GM23338 (cell line): Measurements from ENCODE around the gene SORCS3.

Experiments
- CREB1 ChIP-seq: fragments of 250-450 bp; sonication (Bioruptor Pico); IDR thresholded peaks from 2 replicates; pipeline ENCODE4 v1.5.0; 2020; ENCODE audit warnings: low read depth, mild to moderate bottlenecking, moderate library complexity
- EZH2 ChIP-seq: fragments of 200-600 bp; sonication (generic); IDR thresholded peaks from one replicate; pipeline ENCODE4 v1.8.0; 2017; ENCODE audit warnings: antibody characterized with exemption, mild to moderate bottlenecking, low read depth; ENCODE audit not compliant: unreplicated experiment
- EZH2phosphoT487 ChIP-seq: fragments of 200-600 bp; sonication (generic); IDR thresholded peaks from one replicate; pipeline ENCODE4 v1.8.1; 2018; ENCODE audit warnings: antibody characterized with exemption; ENCODE audit not compliant: unreplicated experiment
- JUNB ChIP-seq: IDR thresholded peaks from one replicate; pipeline ENCODE4 v1.6.1; 2016; ENCODE audit warnings: antibody characterized with exemption; ENCODE audit not compliant: unreplicated experiment
- POLR2AphosphoS5 ChIP-seq: IDR thresholded peaks from 2 replicates; pipeline ENCODE4 v1.6.1; 2016; ENCODE audit warnings: antibody characterized with exemption, low read depth
- STAT1 ChIP-seq: IDR thresholded peaks from one replicate; pipeline ENCODE4 v1.6.1; 2016; ENCODE audit warnings: antibody characterized with exemption; ENCODE audit not compliant: unreplicated experiment
- ZNF331 ChIP-seq: fragments of 250-450 bp; sonication (Bioruptor Pico); IDR thresholded peaks from 2 replicates; pipeline ENCODE4 v1.5.0; 2020; ENCODE audit warnings: low read depth, mild to moderate bottlenecking, moderate library complexity
- TF ChIP-seq, protein P1 (sequence below), 2 experiments: fragments of 200-600 bp in 1 of 2; sonication (generic) in 1 of 2; conservative IDR thresholded peaks; 2 replicates each; pipeline versions ENCODE4 v1.5.1 to v1.6.1; 2016 to 2017; ENCODE audit warnings: antibody characterized with exemption in 2 of 2, low read depth in 2 of 2, mild to moderate bottlenecking in 2 of 2, moderate library complexity in 1 of 2
- TF ChIP-seq, protein P2 (sequence below): IDR thresholded peaks from one replicate; pipeline ENCODE4 v1.6.1; 2018; ENCODE audit warnings: antibody characterized with exemption; ENCODE audit not compliant: unreplicated experiment

- TF ChIP-seq, protein P1, sequence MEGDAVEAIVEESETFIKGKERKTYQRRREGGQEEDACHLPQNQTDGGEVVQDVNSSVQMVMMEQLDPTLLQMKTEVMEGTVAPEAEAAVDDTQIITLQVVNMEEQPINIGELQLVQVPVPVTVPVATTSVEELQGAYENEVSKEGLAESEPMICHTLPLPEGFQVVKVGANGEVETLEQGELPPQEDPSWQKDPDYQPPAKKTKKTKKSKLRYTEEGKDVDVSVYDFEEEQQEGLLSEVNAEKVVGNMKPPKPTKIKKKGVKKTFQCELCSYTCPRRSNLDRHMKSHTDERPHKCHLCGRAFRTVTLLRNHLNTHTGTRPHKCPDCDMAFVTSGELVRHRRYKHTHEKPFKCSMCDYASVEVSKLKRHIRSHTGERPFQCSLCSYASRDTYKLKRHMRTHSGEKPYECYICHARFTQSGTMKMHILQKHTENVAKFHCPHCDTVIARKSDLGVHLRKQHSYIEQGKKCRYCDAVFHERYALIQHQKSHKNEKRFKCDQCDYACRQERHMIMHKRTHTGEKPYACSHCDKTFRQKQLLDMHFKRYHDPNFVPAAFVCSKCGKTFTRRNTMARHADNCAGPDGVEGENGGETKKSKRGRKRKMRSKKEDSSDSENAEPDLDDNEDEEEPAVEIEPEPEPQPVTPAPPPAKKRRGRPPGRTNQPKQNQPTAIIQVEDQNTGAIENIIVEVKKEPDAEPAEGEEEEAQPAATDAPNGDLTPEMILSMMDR (conservative IDR thresholded peaks at IDR 0.05; ENCODE audit: low read depth in 2 of 2): no peak
- no peak for TF ChIP-seq CREB1 (CRISPR knock-in tag)
- TF ChIP-seq POLR2AphosphoS5: no peak
- TF ChIP-seq, protein P2, sequence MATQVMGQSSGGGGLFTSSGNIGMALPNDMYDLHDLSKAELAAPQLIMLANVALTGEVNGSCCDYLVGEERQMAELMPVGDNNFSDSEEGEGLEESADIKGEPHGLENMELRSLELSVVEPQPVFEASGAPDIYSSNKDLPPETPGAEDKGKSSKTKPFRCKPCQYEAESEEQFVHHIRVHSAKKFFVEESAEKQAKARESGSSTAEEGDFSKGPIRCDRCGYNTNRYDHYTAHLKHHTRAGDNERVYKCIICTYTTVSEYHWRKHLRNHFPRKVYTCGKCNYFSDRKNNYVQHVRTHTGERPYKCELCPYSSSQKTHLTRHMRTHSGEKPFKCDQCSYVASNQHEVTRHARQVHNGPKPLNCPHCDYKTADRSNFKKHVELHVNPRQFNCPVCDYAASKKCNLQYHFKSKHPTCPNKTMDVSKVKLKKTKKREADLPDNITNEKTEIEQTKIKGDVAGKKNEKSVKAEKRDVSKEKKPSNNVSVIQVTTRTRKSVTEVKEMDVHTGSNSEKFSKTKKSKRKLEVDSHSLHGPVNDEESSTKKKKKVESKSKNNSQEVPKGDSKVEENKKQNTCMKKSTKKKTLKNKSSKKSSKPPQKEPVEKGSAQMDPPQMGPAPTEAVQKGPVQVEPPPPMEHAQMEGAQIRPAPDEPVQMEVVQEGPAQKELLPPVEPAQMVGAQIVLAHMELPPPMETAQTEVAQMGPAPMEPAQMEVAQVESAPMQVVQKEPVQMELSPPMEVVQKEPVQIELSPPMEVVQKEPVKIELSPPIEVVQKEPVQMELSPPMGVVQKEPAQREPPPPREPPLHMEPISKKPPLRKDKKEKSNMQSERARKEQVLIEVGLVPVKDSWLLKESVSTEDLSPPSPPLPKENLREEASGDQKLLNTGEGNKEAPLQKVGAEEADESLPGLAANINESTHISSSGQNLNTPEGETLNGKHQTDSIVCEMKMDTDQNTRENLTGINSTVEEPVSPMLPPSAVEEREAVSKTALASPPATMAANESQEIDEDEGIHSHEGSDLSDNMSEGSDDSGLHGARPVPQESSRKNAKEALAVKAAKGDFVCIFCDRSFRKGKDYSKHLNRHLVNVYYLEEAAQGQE: no peak
- TF ChIP-seq EZH2: no peak
- TF ChIP-seq JUNB: no peak
- TF ChIP-seq STAT1: no peak
- TF ChIP-seq EZH2phosphoT487: no peak
- TF ChIP-seq ZNF331 (CRISPR knock-in tag): no peak
Observed at GRCh38 chr10:104904753-104905323, 263.7 kb downstream of the SORCS3 start.
